NCI-H1105 (cell line): ENCODE results near the gene UQCRC2.
"Not testable (repeated sequence)": the region's sequence is repeated elsewhere in the genome, so short reads cannot be mapped to it uniquely, and the experiment has no call there.

ENCODE experiments used
- DNase-seq: peaks from one replicate; lab custom pipeline; 2025; lab: John Stamatoyannopoulos, UW

UQCRC2 gene

GRCh38 chr16:21982108-21982507 is 28.9 kb downstream of the UQCRC2 start:
- no peak for DNase-seq

GRCh38 chr16:21984062-21984461 is 30.9 kb downstream of the UQCRC2 start:
- no peak for DNase-seq

GRCh38 chr16:21985524-21985923 is 32.4 kb downstream of the UQCRC2 start:
- DNase-seq, result no peak

GRCh38 chr16:21986692-21987246 is 33.6 kb downstream of the UQCRC2 start:
- DNase-seq, result no peak

DNA sequence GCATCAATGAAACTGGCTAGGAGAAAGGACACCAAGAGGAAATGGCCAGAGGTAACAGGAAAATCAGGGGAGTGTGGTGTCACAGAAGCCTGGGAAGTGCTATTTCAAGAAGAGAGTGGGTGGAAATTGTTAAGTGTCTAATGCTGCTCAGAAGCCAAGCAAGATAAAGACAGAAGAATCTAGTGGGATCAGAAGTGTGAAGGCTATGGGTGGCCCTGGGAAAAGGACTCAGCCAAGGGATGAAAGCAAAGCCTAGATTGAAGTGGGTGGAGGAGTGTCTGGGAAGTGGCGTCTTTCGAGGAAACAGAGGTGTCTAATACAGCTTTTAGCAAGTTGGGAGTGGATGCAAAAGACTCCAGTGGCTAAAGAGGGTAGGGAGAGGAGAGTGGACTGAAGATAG is 34.3 kb downstream of the UQCRC2 start:
- DNase-seq, result no peak

- DNase-seq, result no peak
Measured at GRCh38 chr16:21989133-21989532, 36.0 kb downstream of the UQCRC2 start.

DNA sequence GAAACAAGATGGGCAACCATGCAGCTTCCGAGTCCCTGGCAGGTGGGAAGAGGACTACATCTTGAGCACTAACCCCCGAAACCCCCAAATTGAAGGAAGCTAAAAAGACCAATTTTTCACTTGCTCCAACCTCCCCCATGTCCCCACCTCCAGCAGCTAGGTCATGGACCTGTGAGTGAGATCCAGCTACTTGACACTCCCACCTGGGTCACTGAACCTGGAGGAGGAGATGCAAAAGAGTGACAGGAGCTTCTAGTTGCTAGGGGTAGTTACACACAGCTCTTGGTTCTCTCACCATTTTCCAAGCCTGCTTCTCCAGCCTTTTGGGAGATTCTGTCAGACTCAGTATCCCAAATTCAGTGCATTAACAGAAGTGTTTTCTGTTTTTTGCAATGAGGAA is 36.6 kb downstream of the UQCRC2 start:
- DNase-seq, result no peak

- DNase-seq, result no peak
Measured at GRCh38 chr16:21990381-21990944, 37.3 kb downstream of the UQCRC2 start.

DNA sequence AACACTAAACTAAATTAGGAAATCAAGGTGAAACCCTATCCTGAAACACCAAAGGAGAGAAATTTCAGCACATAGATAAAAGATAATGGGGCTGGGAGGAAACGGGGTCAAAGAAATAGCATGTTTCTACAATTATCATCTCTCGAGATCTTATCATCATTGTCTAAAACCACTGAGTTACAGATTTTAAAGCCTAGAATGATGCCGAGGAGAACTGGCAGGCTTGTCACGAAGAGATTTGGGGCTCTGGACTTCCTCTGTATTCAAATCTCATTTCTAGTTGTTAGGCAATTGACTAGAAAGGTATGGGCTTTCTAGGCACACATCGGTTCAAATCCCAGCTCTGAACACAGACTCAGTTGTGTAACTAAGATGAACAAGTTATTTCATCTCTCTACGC is 38.5 kb downstream of the UQCRC2 start:
- DNase-seq, result no peak

GRCh38 chr16:21994856-21995465 is 41.8 kb downstream of the UQCRC2 start:
- DNase-seq, result no peak

DNA sequence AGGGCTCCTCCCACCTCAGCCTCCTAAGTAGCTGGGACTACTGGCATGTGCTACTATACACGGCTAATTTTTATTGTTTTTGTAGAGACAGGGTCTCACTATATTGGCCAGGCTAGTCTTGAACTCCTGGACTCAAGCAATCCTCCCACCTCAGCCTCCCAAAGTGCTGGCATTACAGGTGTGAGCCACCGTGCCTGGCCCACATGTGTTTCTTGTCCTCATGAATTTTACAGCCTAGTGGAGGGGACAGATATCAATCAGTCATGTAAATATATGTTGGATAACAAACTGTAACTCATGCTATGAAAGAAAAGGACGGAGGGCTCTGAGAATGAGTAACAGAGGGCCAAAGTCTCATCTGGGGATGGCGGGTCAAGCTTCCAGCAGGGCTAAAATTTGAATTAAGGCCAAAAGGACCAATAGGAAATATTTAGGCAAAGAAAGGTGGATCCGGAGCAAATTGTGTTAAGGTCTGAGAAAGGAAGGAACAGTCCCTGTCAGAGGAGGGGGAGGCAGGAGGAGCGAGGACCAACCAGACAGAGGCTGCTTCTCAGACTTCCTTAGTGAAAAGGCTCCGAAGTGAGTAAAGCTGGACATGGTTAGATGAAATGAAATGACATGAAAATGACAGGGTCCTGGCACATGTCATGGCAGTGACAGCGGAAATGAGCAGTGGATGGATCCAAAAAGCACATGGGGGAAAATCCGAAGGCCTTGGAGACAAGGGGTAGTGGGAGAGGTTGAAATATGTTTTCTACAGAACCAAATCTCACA is 43.9 kb downstream of the UQCRC2 start:
- no peak for DNase-seq

DNA sequence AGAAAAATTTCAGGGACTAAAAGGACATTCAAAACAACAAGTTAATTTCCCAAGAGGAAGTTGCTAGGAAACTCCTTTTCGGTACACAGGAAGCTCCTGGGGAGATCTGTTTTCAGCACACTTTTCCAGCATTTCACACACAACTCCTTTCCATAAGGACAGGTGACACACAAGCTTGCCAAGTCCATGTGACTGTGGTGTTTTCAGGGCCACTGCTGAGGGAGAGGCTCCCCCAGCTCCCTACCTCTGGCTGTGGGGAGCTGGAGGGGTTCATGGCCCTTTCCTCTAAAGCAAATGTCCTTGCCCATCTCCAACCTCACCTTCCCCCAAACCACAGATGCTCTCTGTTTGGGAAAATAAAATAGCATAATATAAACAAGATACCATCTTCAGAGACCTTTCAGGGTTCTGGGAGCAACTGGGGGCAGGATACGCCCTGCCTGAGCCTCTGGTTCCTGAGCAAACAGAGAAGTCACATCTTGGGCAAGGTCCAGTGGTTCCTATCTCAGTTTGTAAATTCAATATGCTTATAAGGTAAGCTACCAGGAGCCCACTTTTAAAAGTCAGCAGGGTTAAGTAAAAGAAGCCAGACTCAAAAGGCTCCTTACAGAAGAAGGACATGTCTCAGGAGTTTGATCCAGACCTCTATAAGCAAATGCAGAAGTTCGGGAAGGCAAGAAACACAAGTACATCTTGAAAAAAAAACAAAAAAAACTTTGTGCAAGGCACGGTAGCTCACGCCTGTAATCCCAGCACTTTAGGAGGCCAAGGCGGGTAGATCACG is 44.7 kb downstream of the UQCRC2 start:
- no peak for DNase-seq

DNA sequence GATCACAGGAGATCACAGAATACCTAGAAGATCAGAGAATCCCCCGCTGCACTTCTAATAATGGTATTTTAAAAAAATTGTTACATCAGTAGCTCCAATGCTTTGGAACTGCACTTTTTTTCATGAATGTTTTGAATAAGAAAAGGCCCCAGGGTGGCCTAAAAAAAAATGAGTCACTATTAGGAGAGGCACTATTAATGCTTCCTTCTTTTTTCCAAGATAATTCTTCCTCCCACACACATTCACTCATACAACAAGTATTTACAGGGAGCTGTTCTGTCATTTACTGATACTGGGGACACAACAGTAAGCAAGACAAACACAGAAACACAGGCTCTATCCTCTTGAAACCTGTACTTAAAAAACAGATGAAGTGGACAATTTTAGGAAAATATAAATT is 48.4 kb downstream of the UQCRC2 start:
- DNase-seq, result no peak

- DNase-seq, result not testable (repeated sequence)
Measured at GRCh38 chr16:22002047-22002446, 48.9 kb downstream of the UQCRC2 start.

DNA sequence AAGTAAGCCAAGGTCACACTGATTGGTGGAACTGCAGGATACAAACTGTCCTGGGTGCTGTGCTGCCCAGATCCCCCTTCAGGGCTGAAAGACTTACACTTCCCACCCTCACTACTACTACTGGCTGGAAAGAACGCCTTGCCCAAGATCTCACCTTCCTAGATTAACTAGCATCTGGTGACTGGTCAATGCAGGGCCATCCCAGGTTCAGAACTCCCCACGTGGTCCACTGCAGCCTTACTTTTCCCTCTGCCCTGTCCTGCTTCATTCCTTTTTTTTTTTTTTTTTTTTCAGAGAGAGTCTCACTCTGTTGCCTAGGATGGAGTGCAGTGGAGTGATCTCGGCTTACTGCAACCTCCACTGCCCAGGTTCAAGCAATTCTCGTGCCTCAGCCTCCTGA is 50.0 kb downstream of the UQCRC2 start:
- no peak for DNase-seq

GRCh38 chr16:22004341-22004740 is 51.2 kb downstream of the UQCRC2 start:
- no peak for DNase-seq

DNA sequence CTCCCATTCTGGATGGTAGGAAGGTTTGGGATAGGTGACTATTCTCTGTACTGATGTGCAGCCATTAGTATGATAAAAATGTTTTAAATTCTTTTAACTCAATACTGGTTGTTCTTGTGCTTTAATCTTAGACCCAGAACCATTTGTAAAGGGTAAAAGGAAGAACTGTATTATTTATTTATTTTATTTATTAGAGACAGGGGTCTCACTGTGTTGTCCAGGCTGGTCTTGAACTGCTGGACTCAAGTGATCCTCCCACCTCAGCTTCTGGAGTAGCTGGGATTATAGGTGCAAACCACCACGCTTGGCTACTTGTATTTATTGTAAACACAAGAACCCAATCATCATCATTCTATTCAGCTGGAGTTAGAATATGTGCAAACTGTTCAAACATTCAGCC is 52.6 kb downstream of the UQCRC2 start:
- DNase-seq, result no peak

GRCh38 chr16:22006636-22007035 is 53.5 kb downstream of the UQCRC2 start:
- no peak for DNase-seq

GRCh38 chr16:22007159-22007508 is 54.0 kb downstream of the UQCRC2 start:
- no peak for DNase-seq

- no peak for DNase-seq
Measured at GRCh38 chr16:22007509-22008214, 54.5 kb downstream of the UQCRC2 start, which contains the start of gene MOSMO. TSS of gene MOSMO (plus strand) at chr16:22008111. CDS start at chr16:22008302, 191 bp downstream.

DNA sequence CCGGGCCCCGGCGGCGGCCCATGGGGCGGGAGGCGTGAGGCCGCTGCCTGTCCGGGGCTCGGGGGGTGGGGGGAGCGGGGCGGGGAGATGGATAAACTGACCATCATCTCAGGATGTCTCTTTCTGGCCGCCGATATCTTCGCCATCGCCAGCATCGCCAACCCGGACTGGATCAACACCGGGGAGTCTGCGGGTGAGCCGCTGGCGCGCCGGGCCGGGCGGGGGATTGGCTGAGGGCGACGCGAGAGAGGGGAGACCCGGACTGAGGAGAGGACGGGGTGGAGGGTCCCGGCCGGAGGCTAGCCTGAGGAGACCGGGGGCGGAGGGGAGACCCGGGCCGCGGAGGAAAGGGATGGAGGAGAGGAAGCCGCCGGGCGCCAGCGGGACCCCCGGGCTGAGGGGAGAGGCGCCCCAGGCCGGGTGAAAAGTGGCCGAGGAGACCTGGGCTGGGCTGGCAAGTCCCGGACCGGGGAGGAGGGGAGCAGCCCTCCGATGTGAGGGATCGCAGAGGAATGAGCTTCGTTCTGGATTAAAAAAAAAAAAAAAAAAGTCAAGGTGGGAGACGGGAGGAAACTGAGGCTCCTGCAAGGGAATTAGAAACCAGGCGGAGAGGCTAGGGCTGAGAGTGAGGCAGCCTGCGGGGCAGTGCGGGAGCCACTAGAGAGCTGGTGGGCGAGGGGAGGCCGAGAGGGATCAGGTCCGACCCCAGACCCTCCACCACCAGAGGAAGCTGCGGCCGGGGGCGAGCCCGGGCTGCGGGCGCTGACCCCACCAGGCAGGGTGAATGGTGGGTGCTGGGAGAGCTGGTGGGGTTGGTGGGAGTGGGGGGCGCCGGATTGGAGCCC is 55.3 kb downstream of the UQCRC2 start:
- DNase-seq, result no peak
